ENCODE results near the gene KLHL12. TPM values are rescaled to one million over a fixed set of nuclear protein-coding genes. Genes with fewer than 3 reads are reported as not detected.

The KLHL12 gene
- total RNA-seq, 1 donor from 2014 or later = 27.7 TPM

DNA sequence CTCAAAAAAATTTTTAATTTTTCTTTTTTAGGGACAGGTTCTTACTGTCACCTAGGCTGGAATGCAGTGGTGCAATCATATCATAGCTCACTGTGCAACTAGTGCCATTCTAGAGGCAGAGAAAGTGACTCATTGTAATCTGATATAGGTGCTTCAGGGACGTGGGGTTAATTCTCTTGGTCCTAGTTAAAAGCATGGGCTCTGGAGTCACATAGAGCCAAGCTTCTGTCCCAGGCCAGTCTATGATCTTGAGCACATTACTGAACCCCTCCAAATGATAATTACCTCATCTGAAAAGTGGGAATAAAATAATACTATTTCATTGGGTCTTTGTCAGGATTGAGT, 32.2 kb upstream of the KLHL12 start:
- H3K4me1 Mint-ChIP-seq (ENCODE audit: low read depth) = peaks cover 22% of the 10 kb centered on the region
- no peak overlapping the region for H3K27ac Mint-ChIP-seq
- intact Hi-C loops (cut with micrococcal nuclease) = loop anchor here (2.0 kb wide), 2 partner anchors 32 to 70 kb away; partner anchors contain the start of genes KLHL12 and RABIF
- peak overlapping the region; percentile 94 for H3K4me3 Mint-ChIP-seq (ENCODE audit: low read depth)
- H3K27me3 Mint-ChIP-seq (ENCODE audit: low read depth) = no peaks in the 10 kb centered on the region
- peaks cover 11% of the 10 kb centered on the region for H3K36me3 Mint-ChIP-seq (ENCODE audit: low read depth)
- H3K9me3 Mint-ChIP-seq = no peaks in the 10 kb centered on the region
- no peak for DNase-seq (ENCODE audit: low spot score)

DNA sequence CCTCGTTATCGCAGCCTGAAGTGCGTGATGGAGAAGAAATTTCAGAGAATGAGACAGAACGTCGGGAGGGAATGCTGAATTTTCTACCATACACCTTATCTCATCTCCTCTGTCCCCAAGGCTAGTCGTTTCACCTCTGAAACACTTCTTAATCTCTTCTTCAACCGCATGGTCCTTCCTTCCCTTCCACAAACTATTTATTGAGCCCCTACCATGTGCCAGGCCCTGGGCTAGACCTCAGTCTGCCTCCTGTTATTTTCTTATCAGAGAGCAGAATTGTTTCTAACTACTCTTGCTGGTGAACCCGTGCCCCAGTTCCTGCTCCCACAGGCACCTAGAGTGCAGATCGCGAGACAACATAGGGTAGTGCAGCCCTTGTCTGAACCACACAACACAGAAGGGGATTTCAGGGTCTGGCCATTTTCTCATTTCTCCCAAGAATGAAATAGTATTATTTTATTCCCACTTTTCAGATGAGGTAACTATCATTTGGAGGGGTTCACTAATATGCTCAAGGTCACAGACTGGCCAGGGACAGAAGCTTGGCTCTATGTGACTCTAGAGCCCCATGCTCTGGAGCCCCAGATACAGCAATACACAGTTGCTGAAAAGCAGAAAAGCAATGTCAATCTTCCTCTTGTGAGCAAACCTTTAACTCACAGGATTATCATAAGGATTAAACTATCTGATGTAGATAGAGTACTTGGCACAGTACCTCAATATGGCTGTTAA, 31.7 kb upstream of the KLHL12 start:
- Mint-ChIP-seq H3K36me3 (ENCODE audit: low read depth) (peaks cover 13% of the 10 kb centered on the region), H3K27me3 (ENCODE audit: low read depth) (no peaks in the 10 kb centered on the region), H3K27ac (peak overlapping the region; percentile 58), H3K4me3 (ENCODE audit: low read depth) (peak overlapping the region; percentile 94), H3K9me3 (no peaks in the 10 kb centered on the region), H3K4me1 (ENCODE audit: low read depth) (peaks cover 26% of the 10 kb centered on the region)
- intact Hi-C loops (cut with micrococcal nuclease) = loop anchor here (1.0 to 2.0 kb wide), 4 partner anchors 9 to 70 kb away; partner anchors contain the start of genes CYB5R1, KLHL12, PPFIA4 and RABIF
- DNase-seq (ENCODE audit: low spot score) = no peak

DNA sequence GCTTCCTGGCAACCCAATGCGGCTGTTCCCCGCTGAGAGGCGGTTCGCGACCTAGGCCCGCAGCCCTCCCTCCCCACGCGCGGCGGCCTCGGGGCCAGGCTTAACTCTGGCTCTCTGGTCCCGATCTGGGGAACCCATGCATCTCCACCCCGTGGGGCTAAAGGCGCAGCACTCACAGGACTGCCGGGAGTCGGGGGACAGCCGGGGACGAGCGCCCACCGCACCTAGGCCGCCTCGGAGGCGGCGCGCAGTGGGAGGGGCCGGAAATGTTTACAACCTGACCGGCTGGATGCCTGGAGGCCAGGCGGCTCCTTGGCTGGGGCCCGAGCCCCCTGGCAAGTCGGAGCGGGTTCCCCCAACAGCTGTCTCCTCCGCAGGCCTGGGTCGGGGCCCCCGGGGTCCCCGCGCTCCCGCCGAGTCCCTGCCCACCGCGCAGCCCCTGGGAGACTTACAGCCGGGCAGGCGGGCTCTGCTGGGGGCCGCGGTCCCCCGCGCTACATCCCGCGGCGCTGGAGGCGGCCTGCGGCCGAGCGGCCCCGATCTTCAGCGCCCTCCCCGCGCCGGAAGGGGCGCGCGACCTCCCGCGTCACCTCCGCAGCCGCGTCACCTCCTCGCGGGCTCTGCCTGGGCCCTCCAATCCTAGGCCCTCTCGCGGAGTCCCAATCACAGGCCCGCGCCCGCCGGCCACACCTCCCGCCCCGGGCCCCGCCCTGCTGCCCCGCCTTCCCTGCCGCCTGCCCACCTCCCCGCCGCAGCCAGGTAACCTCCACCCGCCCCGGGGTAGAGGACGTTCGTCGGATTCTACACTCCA, 30.9 kb upstream of the KLHL12 start, which contains the start of gene ADIPOR1:
Gene ADIPOR1, minus strand, starts transcription at position 580 of the 811 bp plus-strand sequence. CDS start 7,242 bp downstream, outside the sequence.
- H3K27me3 Mint-ChIP-seq (ENCODE audit: low read depth) = no peaks in the 10 kb centered on the region
- peaks cover 29% of the 10 kb centered on the region for H3K4me1 Mint-ChIP-seq (ENCODE audit: low read depth)
- DNase-seq (ENCODE audit: low spot score) = peak; percentile 92
- H3K9me3 Mint-ChIP-seq = no peaks in the 10 kb centered on the region
- intact Hi-C loops (cut with micrococcal nuclease) = loop anchor here (1.0 to 2.0 kb wide), 5 partner anchors 9 to 147 kb away; partner anchors contain the start of genes CYB5R1, KLHL12, PCAT6 and PPFIA4
- peaks cover 13% of the 10 kb centered on the region for H3K36me3 Mint-ChIP-seq (ENCODE audit: low read depth)
- peak within 1 kb of the TSS; percentile 58 for H3K27ac Mint-ChIP-seq
- peak within 1 kb of the TSS; percentile 94 for H3K4me3 Mint-ChIP-seq (ENCODE audit: low read depth)

DNA sequence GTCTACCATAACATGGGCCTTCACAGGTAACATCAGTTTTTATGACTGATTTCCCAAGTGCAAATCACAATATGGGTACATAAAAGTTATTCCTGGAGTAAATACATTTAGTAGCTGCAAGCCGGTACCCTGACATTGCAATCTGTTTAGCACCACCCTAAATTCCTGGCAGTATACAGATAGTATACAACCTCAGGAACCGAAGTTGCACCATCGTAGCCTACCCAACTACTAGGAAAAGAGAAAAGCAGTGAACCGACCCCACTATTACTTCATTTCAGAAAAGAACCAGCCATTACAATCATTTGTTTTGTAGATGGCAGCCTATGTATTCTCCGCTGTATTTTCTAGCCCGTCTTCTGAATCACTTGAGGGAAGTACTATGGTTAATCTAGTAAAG, 29.9 kb upstream of the KLHL12 start:
- peak overlapping the region; percentile 47 for H3K27ac Mint-ChIP-seq
- intact Hi-C loops (cut with micrococcal nuclease) = loop anchor here (2.0 kb wide), 1 partner anchor 146 kb away; the partner anchor contains the start of gene PCAT6
- H3K4me1 Mint-ChIP-seq (ENCODE audit: low read depth) = peaks cover 34% of the 10 kb centered on the region
- DNase-seq (ENCODE audit: low spot score) = no peak
- no peaks in the 10 kb centered on the region for H3K9me3 Mint-ChIP-seq
- no peaks in the 10 kb centered on the region for H3K27me3 Mint-ChIP-seq (ENCODE audit: low read depth)
- H3K36me3 Mint-ChIP-seq (ENCODE audit: low read depth) = peaks cover 16% of the 10 kb centered on the region
- peak overlapping the region; percentile 94 for H3K4me3 Mint-ChIP-seq (ENCODE audit: low read depth)

DNA sequence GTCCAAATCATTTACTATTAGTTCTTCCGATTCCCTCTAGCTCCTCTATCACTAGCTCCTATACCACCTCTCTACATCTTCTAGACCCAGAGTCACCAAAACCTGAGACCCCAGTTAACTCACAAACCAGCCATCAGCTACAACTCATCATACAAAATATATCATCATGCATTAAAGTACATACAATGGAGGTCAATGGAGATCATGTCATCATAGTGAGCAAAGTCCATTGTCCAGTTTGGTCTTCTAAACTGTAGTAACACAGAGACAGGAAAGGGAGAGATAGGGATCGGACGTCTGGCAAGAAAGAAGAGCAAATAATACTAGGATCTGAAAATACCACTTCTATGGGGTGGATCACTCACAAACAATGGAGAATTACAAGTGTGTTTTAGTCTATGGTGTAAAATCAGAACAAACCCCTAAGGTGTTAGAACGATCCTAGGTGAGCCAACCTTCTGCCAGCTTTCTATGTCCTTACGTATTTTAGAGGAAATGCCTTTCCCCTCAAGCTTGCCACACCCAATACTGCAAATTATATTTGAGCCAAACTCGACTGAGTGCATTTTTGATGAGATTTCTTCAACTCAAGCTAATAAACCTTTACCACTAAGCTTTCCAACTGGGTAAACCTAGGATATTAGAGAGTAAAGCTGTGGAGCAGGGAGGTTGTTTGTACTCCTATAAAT, 27.2 kb upstream of the KLHL12 start:
- H3K4me3 Mint-ChIP-seq (ENCODE audit: low read depth) = no peak overlapping the region
- intact Hi-C loops (cut with micrococcal nuclease) = no loop called here
- H3K27ac Mint-ChIP-seq = no peak overlapping the region
- H3K9me3 Mint-ChIP-seq = no peaks in the 10 kb centered on the region
- peaks cover 18% of the 10 kb centered on the region for H3K36me3 Mint-ChIP-seq (ENCODE audit: low read depth)
- no peaks in the 10 kb centered on the region for H3K27me3 Mint-ChIP-seq (ENCODE audit: low read depth)
- DNase-seq (ENCODE audit: low spot score) = no peak
- H3K4me1 Mint-ChIP-seq (ENCODE audit: low read depth) = peaks cover 34% of the 10 kb centered on the region

DNA sequence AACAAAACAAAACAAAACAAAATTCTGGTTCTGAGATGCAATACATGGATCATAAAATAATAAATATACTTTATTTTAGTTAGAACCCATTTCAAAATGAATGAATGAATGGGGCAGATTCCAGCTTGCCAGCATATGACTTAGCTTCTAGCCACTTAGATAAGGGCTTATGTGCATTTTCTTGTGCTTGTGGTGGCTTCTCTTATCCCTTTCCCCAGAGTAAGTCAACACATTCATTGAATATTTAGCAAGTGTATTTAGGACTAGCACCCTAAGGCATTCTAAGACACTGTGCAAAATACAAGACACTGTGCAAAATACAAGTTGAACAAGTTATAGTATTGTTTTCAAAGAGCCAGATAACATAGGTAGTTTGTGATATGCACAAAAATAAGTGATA, 26.4 kb upstream of the KLHL12 start:
- Mint-ChIP-seq H3K4me1 (ENCODE audit: low read depth) (peaks cover 28% of the 10 kb centered on the region), H3K27me3 (ENCODE audit: low read depth) (no peaks in the 10 kb centered on the region), H3K36me3 (ENCODE audit: low read depth) (peaks cover 19% of the 10 kb centered on the region), H3K9me3 (no peaks in the 10 kb centered on the region), H3K27ac (no peak overlapping the region), H3K4me3 (ENCODE audit: low read depth) (no peak overlapping the region)
- intact Hi-C loops (cut with micrococcal nuclease) = no loop called here
- DNase-seq (ENCODE audit: low spot score) = no peak

DNA sequence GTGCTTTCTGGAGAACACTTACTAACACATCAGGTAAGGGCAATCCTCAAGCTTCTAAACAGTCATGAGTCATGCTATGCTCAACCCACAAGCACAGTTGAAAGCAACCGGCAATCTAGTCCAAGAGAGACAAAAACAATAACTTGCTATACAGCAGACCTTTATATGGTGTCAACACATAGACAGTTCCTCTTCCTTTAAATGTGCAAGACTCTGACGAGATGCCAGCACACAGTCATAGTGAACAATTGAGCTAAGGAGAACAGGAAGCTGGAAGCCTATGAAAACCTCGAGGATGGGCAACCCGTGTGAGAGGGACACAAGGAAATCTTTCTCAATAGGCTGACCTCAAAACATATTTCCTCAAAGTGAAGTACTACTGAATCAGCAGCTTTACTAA, 25.8 kb upstream of the KLHL12 start:
- intact Hi-C loops (cut with micrococcal nuclease) = no loop called here

DNA sequence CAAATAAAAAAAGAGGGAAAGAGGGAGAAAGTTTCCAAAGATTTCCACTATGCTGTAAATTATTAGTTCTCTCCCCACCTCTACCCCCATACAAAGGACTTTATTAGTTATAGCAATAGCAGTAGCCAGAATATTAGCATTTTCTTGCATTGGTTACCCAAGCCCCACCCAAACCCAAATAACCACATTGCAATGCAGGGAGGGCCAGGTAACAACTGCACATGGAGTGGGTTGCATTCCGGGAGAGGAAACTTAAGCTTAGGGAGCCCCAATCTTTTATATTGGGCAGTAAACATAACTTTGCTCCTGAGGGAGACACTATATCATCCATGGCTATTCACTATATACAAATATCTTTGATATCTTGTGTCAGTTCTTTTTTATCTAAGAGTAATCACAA, 25.1 kb upstream of the KLHL12 start:
- no peaks in the 10 kb centered on the region for H3K27me3 Mint-ChIP-seq (ENCODE audit: low read depth)
- peaks cover 27% of the 10 kb centered on the region for H3K36me3 Mint-ChIP-seq (ENCODE audit: low read depth)
- intact Hi-C loops (cut with micrococcal nuclease) = no loop called here
- no peak overlapping the region for H3K4me3 Mint-ChIP-seq (ENCODE audit: low read depth)
- DNase-seq (ENCODE audit: low spot score) = no peak
- H3K9me3 Mint-ChIP-seq = no peaks in the 10 kb centered on the region
- peaks cover 23% of the 10 kb centered on the region for H3K4me1 Mint-ChIP-seq (ENCODE audit: low read depth)
- no peak overlapping the region for H3K27ac Mint-ChIP-seq

More for the DNA sequence above, 25.8 kb upstream of the KLHL12 start:
- no peak for DNase-seq (ENCODE audit: low spot score)
- H3K4me3 Mint-ChIP-seq (ENCODE audit: low read depth) = no peak overlapping the region
- H3K4me1 Mint-ChIP-seq (ENCODE audit: low read depth) = peaks cover 28% of the 10 kb centered on the region
- H3K9me3 Mint-ChIP-seq = no peaks in the 10 kb centered on the region
- peak overlapping the region; percentile 63 for H3K27ac Mint-ChIP-seq
- H3K36me3 Mint-ChIP-seq (ENCODE audit: low read depth) = peaks cover 24% of the 10 kb centered on the region
- no peaks in the 10 kb centered on the region for H3K27me3 Mint-ChIP-seq (ENCODE audit: low read depth)

DNA sequence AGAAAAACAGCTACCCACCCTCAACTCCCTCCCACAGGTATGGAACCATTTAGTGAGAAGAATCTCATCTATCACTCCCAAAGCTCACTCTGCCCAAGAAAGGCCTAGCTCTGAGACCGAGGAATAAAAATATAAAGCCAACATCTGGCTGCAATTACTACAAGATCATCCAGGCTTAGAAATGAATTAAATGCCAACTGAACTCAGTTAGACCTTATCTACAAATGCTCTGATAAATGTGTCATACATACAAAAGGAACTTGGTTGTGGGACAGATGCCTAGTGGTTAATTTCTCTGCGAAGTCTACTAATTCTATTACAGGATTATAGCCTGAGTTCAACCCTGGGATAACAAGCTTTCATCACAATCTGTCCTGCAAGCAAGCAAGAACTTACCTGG, 24.4 kb upstream of the KLHL12 start:
- no peak overlapping the region for H3K4me3 Mint-ChIP-seq (ENCODE audit: low read depth)
- peaks cover 18% of the 10 kb centered on the region for H3K4me1 Mint-ChIP-seq (ENCODE audit: low read depth)
- intact Hi-C loops (cut with micrococcal nuclease) = no loop called here
- no peak for DNase-seq (ENCODE audit: low spot score)
- H3K36me3 Mint-ChIP-seq (ENCODE audit: low read depth) = peaks cover 33% of the 10 kb centered on the region
- H3K27ac Mint-ChIP-seq = no peak overlapping the region
- H3K27me3 Mint-ChIP-seq (ENCODE audit: low read depth) = no peaks in the 10 kb centered on the region
- no peaks in the 10 kb centered on the region for H3K9me3 Mint-ChIP-seq

DNA sequence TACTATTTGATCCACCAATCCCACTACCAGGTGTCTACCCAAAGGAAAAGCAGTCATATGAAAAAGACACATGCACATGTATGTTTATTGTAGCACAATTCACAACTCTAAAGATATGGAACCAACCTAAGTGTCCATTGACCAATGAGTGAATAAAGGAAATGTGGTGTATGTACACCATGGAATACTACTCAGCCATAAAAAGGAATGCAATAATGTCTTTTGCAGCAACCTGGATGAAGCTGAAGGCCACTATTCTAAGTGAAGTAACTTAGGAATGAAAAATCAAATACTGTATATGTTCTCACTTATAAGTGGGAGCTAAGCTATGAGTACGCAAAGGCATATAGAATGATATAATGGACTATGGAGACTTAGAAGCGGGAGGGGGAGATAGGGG, 18.4 kb upstream of the KLHL12 start:
- Mint-ChIP-seq H3K4me1 (ENCODE audit: low read depth) (no peaks in the 10 kb centered on the region), H3K27me3 (ENCODE audit: low read depth) (no peaks in the 10 kb centered on the region), H3K4me3 (ENCODE audit: low read depth) (no peak overlapping the region), H3K9me3 (no peaks in the 10 kb centered on the region), H3K36me3 (ENCODE audit: low read depth) (peaks cover 67% of the 10 kb centered on the region), H3K27ac (no peak overlapping the region)
- no peak for DNase-seq (ENCODE audit: low spot score)
- intact Hi-C loops (cut with micrococcal nuclease) = no loop called here

DNA sequence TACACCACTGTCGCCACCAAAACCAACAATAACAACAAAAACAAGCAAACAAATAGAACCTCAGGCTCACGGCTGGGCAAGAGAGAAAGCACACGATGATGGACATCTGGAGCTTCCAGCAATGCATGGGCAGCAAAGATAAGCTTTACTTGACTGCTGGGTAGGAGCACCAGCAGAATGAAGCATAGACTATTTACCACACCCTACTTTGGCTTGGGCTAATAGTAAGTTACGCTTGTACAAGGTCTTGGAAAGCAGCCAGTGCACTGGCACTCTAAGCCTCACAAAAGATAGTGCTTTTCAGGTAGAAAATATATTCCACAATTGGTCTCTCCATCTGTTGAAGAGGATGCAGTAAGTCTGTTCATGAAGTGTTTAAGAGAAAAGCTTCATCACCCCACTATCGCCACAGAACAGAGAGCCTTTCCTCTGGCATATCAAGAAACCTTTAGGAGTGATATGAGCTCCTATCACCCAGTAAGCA, 17.4 kb upstream of the KLHL12 start:
- DNase-seq (ENCODE audit: low spot score) = no peak
- peaks cover 69% of the 10 kb centered on the region for H3K36me3 Mint-ChIP-seq (ENCODE audit: low read depth)

DNA sequence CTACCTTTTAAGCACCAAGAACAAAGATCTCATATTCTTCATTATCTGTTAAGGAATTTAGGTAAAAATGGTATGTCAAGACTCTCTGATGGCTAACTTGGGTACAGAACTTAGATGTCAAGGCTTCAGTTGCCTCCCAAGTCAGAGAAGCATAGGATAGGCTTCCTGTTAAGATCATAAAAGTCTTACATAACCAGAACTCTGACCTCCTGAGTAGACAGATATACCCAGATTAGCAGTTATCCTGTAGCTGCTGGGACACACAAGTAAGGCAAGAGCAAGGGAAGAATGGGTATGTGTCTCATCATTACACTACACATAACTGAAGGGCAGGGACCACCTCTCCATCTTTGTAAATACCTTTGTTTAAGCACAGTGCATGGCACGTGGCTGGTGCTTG, 15.4 kb upstream of the KLHL12 start:
- intact Hi-C loops (cut with micrococcal nuclease) = no loop called here
- H3K4me3 Mint-ChIP-seq (ENCODE audit: low read depth) = no peak overlapping the region
- H3K27me3 Mint-ChIP-seq (ENCODE audit: low read depth) = no peaks in the 10 kb centered on the region
- H3K27ac Mint-ChIP-seq = no peak overlapping the region
- H3K9me3 Mint-ChIP-seq = no peaks in the 10 kb centered on the region
- H3K4me1 Mint-ChIP-seq (ENCODE audit: low read depth) = no peaks in the 10 kb centered on the region
- H3K36me3 Mint-ChIP-seq (ENCODE audit: low read depth) = peaks cover 63% of the 10 kb centered on the region
- no peak for DNase-seq (ENCODE audit: low spot score)

More for the DNA sequence above, 17.4 kb upstream of the KLHL12 start:
- H3K27ac Mint-ChIP-seq = no peak overlapping the region
- no peaks in the 10 kb centered on the region for H3K9me3 Mint-ChIP-seq
- no peaks in the 10 kb centered on the region for H3K27me3 Mint-ChIP-seq (ENCODE audit: low read depth)
- H3K4me1 Mint-ChIP-seq (ENCODE audit: low read depth) = no peaks in the 10 kb centered on the region
- intact Hi-C loops (cut with micrococcal nuclease) = no loop called here
- H3K4me3 Mint-ChIP-seq (ENCODE audit: low read depth) = no peak overlapping the region
